Neuron (in vitro differentiated cells): Measurements from ENCODE around the gene MAG.

ENCODE experiments used
- H2AFZ ChIP-seq: one replicate; pipeline ENCODE4 v1.6.1; 2013; ENCODE audit warnings: low read depth, mild to moderate bottlenecking, inconsistent platforms, low read length, moderate library complexity
- H3K27me3 ChIP-seq: one replicate; pipeline ENCODE4 v1.6.1; 2013; ENCODE audit warnings: low read length; ENCODE audit not compliant: insufficient read depth
- H3K36me3 ChIP-seq: one replicate; pipeline ENCODE4 v1.6.1; 2013; ENCODE audit warnings: low read length; ENCODE audit not compliant: insufficient read depth
- H3K4me1 ChIP-seq: one replicate; pipeline ENCODE4 v1.6.1; 2013; ENCODE audit warnings: low read length; ENCODE audit not compliant: insufficient read depth
- H3K4me3 ChIP-seq: 2 replicates; pipeline ENCODE4 v1.5.1; 2013; ENCODE audit warnings: mild to moderate bottlenecking, low read length, moderate library complexity
- H3K9me3 ChIP-seq: one replicate; pipeline ENCODE4 v1.6.1; 2013; ENCODE audit warnings: low read length

MAG gene

GRCh38 chr19:35291916-35292315 is at the start of gene MAG:
Gene MAG, plus strand, starts transcription at chr19:35292161. Its CDS starts 3,248 bp downstream, at chr19:35295409.
- H3K36me3 ChIP-seq, result no peaks in the 10 kb centered on the region
- no peak within 1 kb of the TSS for H2AFZ ChIP-seq
- H3K9me3 ChIP-seq, result no peaks in the 10 kb centered on the region
- H3K27me3 ChIP-seq, result peaks cover 14% of the 10 kb centered on the region
- H3K4me3 ChIP-seq, result no peak within 1 kb of the TSS
- H3K4me1 ChIP-seq, result no peaks in the 10 kb centered on the region

GRCh38 chr19:35246466-35247092 is 45.4 kb upstream of the MAG start:
- peaks cover 8% of the 10 kb centered on the region for H3K9me3 ChIP-seq
- peaks cover 44% of the 10 kb centered on the region for H3K27me3 ChIP-seq
- H3K4me1 ChIP-seq, result peaks cover 3% of the 10 kb centered on the region
- no peaks in the 10 kb centered on the region for H3K36me3 ChIP-seq
- H3K4me3 ChIP-seq, result no peak overlapping the region
- no peak overlapping the region for H2AFZ ChIP-seq

GRCh38 chr19:35247526-35248309 is 44.2 kb upstream of the MAG start:
- H2AFZ ChIP-seq, result peak overlapping the region; percentile 67
- peaks cover 8% of the 10 kb centered on the region for H3K9me3 ChIP-seq
- peaks cover 44% of the 10 kb centered on the region for H3K27me3 ChIP-seq
- H3K36me3 ChIP-seq, result no peaks in the 10 kb centered on the region
- H3K4me3 ChIP-seq, result peak overlapping the region; percentile 66
- peaks cover 3% of the 10 kb centered on the region for H3K4me1 ChIP-seq

DNA sequence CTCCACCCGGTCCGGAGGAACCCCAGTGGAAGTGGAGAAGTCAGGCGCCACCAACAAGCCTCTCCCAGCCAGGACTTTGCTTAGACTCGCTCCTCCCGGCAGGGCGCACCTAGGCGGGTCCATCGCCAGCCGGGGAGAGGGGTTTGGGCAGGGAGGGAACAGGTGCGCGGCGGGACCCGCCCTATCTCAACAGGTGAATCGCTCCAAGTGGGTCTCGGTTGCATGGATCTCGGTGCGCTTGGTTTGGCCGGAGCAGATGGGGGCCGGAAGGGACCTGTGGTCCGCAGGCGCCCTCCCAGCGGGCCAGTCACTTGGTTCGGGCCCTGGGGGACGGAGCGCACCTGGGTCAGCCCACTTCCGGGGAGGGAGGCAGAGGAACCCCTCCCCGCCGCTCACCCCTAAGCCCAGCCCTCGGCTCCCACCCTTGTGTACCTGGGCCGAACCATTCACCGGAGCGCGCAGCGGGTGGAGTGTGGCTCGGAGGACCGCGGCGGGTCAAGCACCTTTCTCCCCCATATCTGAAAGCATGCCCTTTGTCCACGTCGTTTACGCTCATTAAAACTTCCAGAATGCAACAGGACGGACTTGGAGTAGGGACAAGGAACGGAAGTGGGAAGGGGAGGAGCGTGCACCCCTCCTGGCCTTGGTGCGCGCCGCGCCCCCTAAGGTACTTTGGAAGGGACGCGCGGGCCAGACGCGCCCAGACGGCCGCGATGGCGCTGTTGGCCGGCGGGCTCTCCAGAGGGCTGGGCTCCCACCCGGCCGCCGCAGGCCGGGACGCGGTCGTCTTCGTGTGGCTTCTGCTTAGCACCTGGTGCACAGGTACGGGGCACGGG is 43.4 kb upstream of the MAG start, which contains the start of gene LSR:
Gene LSR, plus strand, starts transcription at position 693 of the 836 bp plus-strand sequence. Its CDS starts 21 bp downstream, at position 714.
- Histone ChIP-seq H3K9me3 (peaks cover 8% of the 10 kb centered on the region), H3K4me1 (peaks cover 3% of the 10 kb centered on the region), H3K4me3 (peak within 1 kb of the TSS; percentile 66), H3K36me3 (no peaks in the 10 kb centered on the region), H3K27me3 (peaks cover 44% of the 10 kb centered on the region), H2AFZ (peak within 1 kb of the TSS; percentile 67)

DNA sequence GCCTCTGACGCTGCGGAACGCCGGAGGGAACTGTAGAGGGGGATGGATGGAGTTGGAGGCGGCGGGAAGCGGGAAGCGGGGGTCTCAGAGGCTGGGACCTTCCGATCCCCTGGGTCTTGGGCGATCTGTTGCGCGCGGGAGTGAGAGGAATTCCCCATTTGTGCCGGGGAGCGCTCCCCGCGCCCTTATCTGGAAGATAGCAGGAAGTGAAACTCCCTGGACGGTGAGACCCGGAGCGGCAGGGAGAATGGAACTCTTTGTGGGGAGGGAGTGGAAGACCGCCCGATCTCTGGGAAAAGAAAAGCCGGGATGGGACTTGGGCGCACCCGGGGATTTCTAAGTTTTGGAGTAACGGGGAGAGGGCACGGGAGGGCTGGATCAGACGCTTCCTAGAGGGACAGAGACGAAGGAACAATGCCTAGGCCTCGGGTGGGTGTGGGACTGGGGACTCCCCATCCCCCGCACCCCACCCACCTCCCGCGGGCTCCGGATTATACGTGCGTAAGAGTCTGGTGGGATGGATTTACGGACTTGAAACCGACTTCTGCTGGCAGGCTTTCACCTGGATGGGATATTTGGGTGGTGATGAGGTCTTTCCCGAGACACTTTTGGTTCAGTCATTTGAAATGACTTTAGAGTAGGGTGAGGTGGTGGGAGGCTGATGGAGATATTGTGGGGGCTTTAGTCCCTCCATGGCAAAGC is 42.7 kb upstream of the MAG start:
- Histone ChIP-seq H3K9me3 (peaks cover 8% of the 10 kb centered on the region), H3K4me3 (peak overlapping the region; percentile 66), H2AFZ (peak overlapping the region; percentile 67), H3K27me3 (peaks cover 44% of the 10 kb centered on the region), H3K36me3 (no peaks in the 10 kb centered on the region), H3K4me1 (peaks cover 3% of the 10 kb centered on the region)

DNA sequence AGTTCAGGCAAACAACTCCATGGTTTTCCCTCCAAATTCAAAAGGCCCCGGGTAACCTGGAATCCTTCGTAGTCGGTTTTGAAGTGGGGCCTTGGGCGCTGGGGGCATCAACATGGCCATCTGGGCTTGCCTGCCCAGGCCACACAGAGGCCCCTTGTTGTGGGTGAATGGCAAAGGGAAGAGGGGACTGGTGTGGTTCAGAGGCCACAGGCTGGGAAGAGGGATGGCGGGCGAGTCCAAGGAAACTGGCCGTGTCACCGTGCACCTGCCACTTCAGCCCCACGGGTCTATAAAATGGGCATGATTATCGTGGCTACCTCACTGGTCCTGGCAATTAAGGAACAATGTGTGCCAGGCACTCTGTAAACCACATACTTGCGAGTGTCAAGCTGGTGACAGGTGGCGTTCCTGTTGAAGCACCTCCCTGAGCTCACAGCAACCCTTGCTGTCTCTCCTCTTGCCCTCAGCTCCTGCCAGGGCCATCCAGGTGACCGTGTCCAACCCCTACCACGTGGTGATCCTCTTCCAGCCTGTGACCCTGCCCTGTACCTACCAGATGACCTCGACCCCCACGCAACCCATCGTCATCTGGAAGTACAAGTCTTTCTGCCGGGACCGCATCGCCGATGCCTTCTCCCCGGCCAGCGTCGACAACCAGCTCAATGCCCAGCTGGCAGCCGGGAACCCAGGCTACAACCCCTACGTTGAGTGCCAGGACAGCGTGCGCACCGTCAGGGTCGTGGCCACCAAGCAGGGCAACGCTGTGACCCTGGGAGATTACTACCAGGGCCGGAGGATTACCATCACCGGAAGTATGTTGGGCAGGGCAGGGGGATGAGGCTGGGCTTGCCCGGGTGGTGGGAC is 41.9 kb upstream of the MAG start:
- Histone ChIP-seq H3K9me3 (peaks cover 8% of the 10 kb centered on the region), H3K4me1 (peaks cover 3% of the 10 kb centered on the region), H2AFZ (no peak overlapping the region), H3K27me3 (peaks cover 44% of the 10 kb centered on the region), H3K4me3 (peak overlapping the region; percentile 66), H3K36me3 (no peaks in the 10 kb centered on the region)

DNA sequence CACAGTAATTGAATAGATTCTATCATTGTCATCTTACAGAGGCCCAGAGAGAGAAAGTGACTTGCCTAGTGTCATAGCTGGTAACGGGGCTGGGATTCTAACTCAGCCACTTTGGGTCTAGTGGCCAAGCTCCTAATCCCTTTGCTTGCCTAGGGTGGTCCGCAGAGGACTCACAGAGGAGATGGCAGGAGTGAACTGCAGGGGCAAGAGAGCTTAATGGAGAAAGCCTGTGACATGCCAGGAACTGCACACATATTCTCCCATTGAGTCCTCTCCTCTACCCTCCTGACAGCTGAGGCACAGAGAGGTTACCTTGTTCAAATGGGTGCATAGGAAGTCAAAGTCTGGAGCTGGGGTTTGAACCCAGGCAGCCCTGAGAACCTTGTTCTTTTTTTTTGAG is 40.5 kb upstream of the MAG start:
- Histone ChIP-seq H3K9me3 (peaks cover 8% of the 10 kb centered on the region), H3K4me3 (no peak overlapping the region), H2AFZ (no peak overlapping the region), H3K27me3 (peaks cover 37% of the 10 kb centered on the region), H3K36me3 (no peaks in the 10 kb centered on the region), H3K4me1 (peaks cover 3% of the 10 kb centered on the region)

DNA sequence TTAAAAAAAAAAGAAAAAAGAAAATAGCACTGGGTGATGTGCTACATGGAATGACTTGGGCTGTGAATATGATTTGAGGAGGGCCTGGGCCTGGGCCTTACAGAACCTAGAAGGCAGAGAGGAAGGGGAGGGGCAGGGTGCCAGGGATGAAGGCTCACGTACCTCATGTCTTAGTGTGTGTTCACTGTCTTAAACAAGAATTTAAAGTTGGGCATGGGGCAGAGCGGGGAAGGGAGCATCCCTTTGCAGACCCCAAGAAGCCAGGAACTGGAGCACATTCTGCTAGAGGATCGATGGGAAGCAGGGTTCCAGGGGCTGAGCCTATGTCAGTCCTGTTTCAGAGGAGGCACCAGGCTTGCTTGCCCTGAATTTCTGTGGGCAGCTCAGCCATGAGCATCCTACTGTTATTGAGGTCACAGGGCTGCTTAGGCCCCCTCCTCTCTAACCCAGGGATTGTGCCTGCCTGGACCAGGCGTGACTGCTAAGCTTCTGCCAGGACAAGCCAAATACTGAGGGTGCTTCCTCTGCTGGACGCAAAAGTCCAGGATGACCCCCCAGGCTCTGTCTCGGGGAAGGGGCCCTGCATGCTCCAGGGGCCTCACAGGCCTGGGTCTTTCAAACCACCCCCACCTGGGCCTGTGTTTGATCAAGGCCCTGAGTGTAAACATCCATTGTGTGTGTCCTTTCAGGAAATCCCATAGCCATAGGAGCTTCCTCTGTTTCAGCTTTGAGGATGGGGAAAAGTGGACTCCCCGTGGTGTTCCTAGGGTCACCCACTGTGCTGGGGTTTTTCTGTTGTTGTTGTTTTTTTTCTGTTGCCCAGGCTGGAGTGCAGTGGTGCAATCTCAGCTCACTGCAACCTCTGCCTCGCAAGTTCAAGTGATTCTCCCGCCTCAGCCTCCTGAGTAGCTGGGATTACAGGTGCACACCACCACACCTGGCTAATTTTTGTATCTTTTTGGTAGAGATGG is 38.4 kb upstream of the MAG start:
- no peaks in the 10 kb centered on the region for H3K36me3 ChIP-seq

GRCh38 chr19:35254341-35255297 is 37.3 kb upstream of the MAG start:
- H2AFZ ChIP-seq, result no peak overlapping the region
- no peaks in the 10 kb centered on the region for H3K36me3 ChIP-seq
- peaks cover 9% of the 10 kb centered on the region for H3K27me3 ChIP-seq
- peaks cover 6% of the 10 kb centered on the region for H3K9me3 ChIP-seq
- H3K4me3 ChIP-seq, result no peak overlapping the region
- H3K4me1 ChIP-seq, result peaks cover 13% of the 10 kb centered on the region

More for the DNA sequence above, 38.4 kb upstream of the MAG start:
- H3K9me3 ChIP-seq, result peaks cover 6% of the 10 kb centered on the region
- no peak overlapping the region for H2AFZ ChIP-seq
- H3K27me3 ChIP-seq, result peaks cover 19% of the 10 kb centered on the region
- no peak overlapping the region for H3K4me3 ChIP-seq
- H3K4me1 ChIP-seq, result peaks cover 10% of the 10 kb centered on the region

- Histone ChIP-seq H3K27me3 (no peaks in the 10 kb centered on the region), H3K36me3 (no peaks in the 10 kb centered on the region), H3K4me3 (no peak overlapping the region), H2AFZ (no peak overlapping the region), H3K9me3 (no peaks in the 10 kb centered on the region), H3K4me1 (peaks cover 13% of the 10 kb centered on the region)
These were observed 35.4 kb upstream of the MAG start for GRCh38 chr19:35256566-35256965.
